ENCODE results near the gene TGFB1.

Gene TGFB1

DNA sequence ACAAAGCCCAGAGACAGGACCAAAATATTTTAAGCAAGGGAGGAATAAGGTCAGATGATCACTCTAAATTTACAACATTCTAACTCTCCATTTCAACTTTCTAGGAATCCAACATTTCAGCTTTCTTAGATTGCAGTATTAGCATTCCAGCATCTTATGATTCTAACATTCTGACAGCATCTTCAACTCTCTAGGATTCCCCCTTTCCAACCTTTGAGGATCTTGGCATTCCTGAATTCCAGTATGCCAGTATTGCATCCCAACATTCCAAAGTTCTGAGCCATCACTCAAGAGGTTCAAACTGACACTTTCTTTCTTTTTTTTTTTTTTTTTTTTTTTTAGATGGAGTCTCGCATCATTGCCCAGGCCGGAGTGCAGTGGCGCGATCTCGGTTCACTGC lies 13.8 kb downstream of the TGFB1 start:
- no peak for DNase-seq

DNA sequence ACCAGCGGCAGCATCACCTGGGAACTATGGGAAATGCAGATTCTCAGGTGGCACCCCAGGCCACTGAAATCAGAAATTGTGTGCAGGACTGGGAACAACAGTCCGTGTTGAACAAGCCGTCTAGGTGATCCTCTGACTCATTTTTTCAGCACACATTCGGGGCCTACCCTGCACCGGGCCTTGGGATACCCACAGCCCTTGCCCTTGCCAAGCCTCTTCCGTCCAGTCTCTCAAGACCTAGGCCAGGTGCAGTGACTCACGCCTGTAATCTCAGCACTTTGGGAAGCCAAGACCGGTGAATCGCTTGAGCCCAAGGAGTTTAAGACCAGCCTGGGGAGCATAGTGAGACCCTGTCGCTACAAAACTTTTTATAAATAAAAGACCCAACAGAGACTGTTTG lies 18.3 kb downstream of the TGFB1 start:
- no peak for DNase-seq

GRCh38 chr19:41334793-41335192 lies 18.9 kb downstream of the TGFB1 start:
- no peak for DNase-seq

DNA sequence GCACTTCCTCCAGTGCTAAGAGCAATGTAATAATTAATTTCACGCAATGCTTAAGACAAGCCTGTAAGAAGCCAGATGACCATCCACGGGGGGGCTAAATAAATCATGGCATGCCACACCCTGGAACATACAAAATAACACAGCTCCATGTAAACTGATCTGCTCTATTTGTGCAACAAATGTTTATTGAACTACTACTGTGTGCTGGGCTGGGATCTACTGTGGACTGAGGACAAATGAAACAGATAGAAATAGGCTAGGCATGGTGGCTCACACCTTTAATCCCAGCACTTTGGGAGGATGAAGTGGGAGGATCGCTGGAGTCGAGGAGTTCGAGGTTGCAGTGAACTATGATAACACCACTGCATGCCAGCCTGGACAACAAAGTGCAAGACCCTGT lies 21.3 kb downstream of the TGFB1 start:
- DNase-seq: no peak

DNA sequence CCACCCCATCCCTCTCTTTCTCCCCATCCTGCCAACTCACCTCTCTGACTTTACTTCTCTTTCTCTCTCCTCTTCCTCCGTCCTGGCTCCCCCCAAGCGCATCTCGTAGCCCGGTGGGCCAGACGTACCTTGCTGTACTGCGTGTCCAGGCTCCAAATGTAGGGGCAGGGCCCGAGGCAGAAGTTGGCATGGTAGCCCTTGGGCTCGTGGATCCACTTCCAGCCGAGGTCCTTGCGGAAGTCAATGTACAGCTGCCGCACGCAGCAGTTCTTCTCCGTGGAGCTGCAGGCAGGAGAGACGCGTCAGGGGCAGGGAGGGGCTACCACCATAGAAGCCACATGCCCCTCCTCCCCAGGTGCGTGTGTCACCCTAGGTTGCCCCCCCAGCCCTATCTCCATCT lies 21.7 kb downstream of the TGFB1 start:
- no peak for DNase-seq

- no peak for DNase-seq
Measured at GRCh38 chr19:41330946-41331678, 22.6 kb downstream of the TGFB1 start.

- DNase-seq: no peak
Measured at GRCh38 chr19:41330481-41330880, 23.2 kb downstream of the TGFB1 start.

GRCh38 chr19:41328842-41329225 lies 24.9 kb downstream of the TGFB1 start:
- no peak for DNase-seq

GRCh38 chr19:41328157-41328841 lies 25.4 kb downstream of the TGFB1 start:
- DNase-seq: no peak

DNA sequence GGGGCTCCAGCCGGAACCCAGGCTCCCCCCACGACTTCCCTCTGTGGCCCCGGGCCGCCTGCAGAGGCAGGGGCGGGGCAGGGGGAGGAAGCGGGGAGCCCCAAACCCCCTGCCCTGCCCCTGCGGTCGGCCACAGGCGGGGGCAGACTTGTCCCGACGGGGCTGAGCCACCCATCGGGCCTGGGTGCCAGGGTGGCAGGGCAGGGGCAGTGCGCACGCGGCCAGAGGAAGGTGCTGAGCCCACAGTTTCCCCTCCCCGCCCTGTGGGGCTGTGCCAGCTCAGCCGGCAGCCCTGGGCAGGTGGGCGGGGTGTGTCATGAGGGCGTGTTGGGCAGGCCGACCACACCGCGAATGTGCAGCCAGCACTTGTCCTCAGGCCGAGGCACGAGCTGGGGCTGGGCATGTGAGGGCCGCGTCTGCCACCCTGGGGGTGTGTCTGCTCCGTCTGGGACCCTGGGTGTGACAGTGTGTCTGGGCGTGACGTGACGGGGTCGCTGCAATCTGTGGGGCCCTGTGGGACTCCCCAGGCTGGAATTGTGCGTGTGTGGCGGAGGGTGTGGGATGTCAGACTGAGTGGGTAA lies 26.1 kb downstream of the TGFB1 start:
- no peak for DNase-seq

- no peak for DNase-seq
Measured at GRCh38 chr19:41327076-41327575, 26.6 kb downstream of the TGFB1 start.

DNA sequence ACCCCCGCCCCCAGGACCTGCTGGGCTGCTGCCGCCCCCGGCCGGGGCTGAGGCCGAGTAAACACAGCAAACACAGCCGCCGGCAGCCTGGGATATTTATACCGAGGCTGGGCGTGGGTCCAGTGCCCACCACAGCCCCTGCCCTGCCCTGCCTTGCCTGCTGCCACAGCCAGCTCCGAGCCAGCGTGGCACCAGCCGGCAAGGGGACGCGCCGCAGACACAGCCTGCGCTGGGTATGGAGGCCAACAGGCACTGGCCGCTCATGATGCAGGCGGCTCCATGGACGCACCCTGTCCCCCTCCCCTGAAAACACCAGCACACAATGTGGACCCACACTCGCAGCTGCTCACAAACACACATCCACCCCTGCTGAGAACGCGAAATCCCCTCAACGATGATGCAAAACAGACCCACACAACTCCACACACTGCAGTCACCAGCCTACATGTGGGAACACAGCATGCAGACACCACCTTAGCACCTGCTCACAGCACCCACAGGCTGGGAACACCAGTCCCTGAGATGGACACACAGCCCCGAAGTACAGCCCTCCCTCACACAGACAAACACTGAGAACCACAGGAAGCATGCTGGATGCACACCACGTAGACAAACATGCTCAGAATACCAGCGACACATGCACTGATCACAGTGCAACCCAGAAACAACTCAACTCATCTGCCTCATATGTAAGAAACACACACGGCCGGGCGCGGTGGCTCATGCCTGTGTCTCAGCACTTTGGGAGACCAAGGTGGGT lies 27.6 kb downstream of the TGFB1 start:
- DNase-seq: no peak

DNA sequence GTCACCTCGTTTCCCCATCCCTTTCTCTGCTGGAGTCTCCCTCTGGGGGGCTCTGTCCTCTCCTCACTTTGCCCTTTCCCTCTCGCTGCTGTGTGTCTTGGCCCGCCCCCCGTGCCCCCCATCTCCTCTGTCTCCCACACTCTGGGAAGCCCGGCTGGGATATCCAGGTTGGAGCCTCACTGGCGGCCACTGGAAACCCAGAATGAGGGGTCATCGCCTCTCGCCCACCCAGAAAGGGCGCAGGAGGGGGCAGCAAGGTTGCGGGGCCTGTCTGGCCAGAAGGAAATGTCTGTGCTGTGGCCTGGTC lies 28.1 kb downstream of the TGFB1 start:
- DNase-seq: no peak

GRCh38 chr19:41324921-41325639 lies 28.6 kb downstream of the TGFB1 start:
- DNase-seq: no peak

- DNase-seq: no peak
Measured at GRCh38 chr19:41324231-41324702, 29.5 kb downstream of the TGFB1 start.

- no peak for DNase-seq
Measured at GRCh38 chr19:41323430-41324125, 30.1 kb downstream of the TGFB1 start.

GRCh38 chr19:41323023-41323422 lies 30.7 kb downstream of the TGFB1 start:
- DNase-seq: no peak

DNA sequence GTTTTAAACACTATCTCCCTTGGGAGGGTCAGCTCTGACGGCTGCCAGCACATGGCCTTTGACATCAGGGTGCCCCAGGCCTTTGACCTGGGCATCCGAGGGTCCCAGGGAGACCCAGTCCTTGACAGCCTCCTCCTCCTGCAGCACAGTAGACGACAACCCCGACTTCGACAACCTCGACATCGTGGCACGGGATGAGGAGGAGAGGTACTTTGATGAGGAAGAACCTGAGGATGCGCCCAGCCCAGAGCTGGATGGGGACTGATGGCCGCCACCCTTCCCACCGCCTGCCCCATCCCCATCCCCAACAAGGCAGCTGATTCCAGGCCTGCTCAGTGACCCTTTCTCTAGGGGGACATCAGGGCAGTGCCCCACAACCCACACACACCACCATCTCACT lies 31.3 kb downstream of the TGFB1 start:
- no peak for DNase-seq

DNA sequence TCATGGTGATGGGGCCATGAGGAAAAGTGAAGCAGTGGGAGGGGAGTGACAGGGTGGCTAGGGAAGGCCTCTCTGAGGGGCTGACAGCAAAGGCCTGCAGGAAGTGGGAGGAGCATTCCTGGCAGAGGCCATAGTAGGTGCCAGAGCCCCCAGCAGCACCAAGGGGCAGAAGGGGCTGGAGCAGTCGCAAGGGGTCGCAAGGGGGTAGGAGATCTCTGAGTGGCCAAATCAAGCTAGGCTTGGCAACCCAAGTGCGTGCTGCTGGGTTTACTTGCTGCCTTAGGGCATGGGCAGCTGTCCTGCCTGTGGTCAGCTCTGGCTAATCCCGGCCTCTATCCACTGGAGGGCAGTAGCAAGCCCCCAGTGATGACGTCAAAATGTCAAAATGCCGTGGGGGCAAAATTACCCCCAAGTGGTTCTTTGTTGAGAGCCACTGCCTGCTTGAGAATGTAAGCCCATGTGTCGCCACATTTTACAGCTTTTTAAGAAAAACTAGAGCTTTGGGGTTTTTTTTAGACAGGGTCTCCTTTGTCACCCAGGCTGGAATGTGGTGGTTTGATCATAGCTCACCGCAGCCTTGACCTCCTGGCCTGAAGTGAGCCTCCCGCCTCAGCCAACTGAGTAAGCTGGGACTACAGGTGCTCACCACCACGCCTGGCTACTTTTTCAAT lies 32.0 kb downstream of the TGFB1 start:
- no peak for DNase-seq

- no peak for DNase-seq
Measured at GRCh38 chr19:41321204-41321599, 32.5 kb downstream of the TGFB1 start.

DNA sequence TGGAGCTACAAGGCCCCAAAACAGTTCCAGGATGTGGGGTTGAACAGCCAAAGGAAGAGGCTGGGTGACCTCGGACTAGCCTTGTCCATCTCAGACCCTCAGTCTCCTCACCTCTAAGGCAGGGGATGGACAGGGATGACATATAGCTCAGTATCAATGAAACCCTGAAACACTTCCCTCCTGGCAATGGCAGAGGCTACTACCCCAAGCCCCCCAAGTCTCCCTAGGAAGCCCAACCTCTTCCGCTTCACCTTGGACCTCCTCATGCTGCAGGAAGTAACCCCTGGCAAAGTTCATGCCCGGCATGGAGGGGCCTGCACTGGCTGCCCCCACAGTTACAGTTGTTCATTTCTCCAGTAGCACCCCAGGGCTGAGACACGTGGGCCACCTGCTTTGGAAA lies 33.2 kb downstream of the TGFB1 start:
- DNase-seq: no peak

GRCh38 chr19:41320185-41320518 lies 33.6 kb downstream of the TGFB1 start:
- DNase-seq: no peak
